Measurements from ENCODE around the gene GPD1L.

GPD1L gene

GRCh38 chr3:32194653-32195052 is 88.2 kb downstream of the GPD1L start:
- in situ Hi-C loops (cut with MboI; ENCODE audit: low pct_unique_long_range_greater_than_20kb, low sequenced_read_pairs, unreplicated experiment), result no loop called here
- DNase-seq (ENCODE audit: low spot score), result no peak
- TF ChIP-seq, protein P1, sequence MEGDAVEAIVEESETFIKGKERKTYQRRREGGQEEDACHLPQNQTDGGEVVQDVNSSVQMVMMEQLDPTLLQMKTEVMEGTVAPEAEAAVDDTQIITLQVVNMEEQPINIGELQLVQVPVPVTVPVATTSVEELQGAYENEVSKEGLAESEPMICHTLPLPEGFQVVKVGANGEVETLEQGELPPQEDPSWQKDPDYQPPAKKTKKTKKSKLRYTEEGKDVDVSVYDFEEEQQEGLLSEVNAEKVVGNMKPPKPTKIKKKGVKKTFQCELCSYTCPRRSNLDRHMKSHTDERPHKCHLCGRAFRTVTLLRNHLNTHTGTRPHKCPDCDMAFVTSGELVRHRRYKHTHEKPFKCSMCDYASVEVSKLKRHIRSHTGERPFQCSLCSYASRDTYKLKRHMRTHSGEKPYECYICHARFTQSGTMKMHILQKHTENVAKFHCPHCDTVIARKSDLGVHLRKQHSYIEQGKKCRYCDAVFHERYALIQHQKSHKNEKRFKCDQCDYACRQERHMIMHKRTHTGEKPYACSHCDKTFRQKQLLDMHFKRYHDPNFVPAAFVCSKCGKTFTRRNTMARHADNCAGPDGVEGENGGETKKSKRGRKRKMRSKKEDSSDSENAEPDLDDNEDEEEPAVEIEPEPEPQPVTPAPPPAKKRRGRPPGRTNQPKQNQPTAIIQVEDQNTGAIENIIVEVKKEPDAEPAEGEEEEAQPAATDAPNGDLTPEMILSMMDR (IDR thresholded peaks at IDR 0.05; ENCODE audit: extremely low read depth, insufficient read depth, missing control alignments), result no peak

- no peak for DNase-seq (ENCODE audit: low spot score)
- TF ChIP-seq, protein P1 (IDR thresholded peaks at IDR 0.05; ENCODE audit: extremely low read depth, insufficient read depth, missing control alignments), result no peak
- in situ Hi-C loops (cut with MboI; ENCODE audit: low pct_unique_long_range_greater_than_20kb, low sequenced_read_pairs, unreplicated experiment), result no loop called here
Observed at GRCh38 chr3:32195995-32196540, 89.6 kb downstream of the GPD1L start.

DNA sequence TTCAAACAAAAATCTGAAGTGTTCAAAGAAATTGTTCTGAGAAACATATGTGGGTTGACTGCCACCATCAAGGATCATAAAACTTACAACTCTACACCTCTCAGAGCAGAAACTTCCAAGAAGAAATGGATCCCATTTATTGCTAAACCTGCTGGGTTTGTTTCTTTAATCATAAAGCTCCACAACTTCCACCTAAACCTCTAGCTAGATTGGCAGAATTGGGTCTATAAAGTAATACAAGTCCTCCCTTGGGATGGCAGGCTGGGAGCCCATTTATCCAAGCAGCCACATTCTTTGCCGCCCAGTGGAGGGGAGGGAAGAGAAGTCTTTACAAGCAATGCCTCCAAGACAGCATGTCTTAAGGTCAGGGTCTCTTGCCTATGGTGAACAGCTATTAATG is 91.6 kb downstream of the GPD1L start:
- TF ChIP-seq, protein P1 (IDR thresholded peaks at IDR 0.05; ENCODE audit: extremely low read depth, insufficient read depth, missing control alignments), result no peak
- no peak for DNase-seq (ENCODE audit: low spot score)
- in situ Hi-C loops (cut with MboI; ENCODE audit: low pct_unique_long_range_greater_than_20kb, low sequenced_read_pairs, unreplicated experiment), result no loop called here

GRCh38 chr3:32198714-32199113 is 92.3 kb downstream of the GPD1L start:
- in situ Hi-C loops (cut with MboI; ENCODE audit: low pct_unique_long_range_greater_than_20kb, low sequenced_read_pairs, unreplicated experiment), result no loop called here
- no peak for DNase-seq (ENCODE audit: low spot score)
- TF ChIP-seq, protein P1 (IDR thresholded peaks at IDR 0.05; ENCODE audit: extremely low read depth, insufficient read depth, missing control alignments), result no peak

DNA sequence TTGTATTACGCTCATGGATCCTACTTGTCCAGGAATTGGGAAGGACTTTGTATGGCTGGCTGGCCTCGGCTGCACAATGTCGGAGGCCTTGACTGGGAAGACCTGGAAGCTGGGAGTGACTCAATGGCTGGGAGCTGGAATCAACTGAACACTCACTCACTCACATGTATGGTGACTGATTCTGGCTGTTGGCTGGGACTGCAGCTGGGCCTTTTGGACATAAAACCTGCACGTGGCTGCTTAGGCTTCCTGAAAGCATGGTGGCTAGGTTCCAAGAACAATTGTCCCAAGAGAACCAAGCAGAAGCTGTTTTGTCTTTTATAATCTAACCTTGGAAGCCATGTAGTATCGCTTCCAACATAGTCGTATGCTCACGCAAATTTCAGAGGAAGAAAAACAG is 94.1 kb downstream of the GPD1L start:
- TF ChIP-seq, protein P1 (IDR thresholded peaks at IDR 0.05; ENCODE audit: extremely low read depth, insufficient read depth, missing control alignments), result no peak
- DNase-seq (ENCODE audit: low spot score), result no peak
- in situ Hi-C loops (cut with MboI; ENCODE audit: low pct_unique_long_range_greater_than_20kb, low sequenced_read_pairs, unreplicated experiment), result no loop called here

GRCh38 chr3:32200992-32201758 is 94.8 kb downstream of the GPD1L start:
- DNase-seq (ENCODE audit: low spot score), result no peak
- in situ Hi-C loops (cut with MboI; ENCODE audit: low pct_unique_long_range_greater_than_20kb, low sequenced_read_pairs, unreplicated experiment), result no loop called here
- TF ChIP-seq, protein P1 (IDR thresholded peaks at IDR 0.05; ENCODE audit: extremely low read depth, insufficient read depth, missing control alignments), result no peak

Measured in GM13977 (cell line).